Measurements from ENCODE around the gene ERN1. TPM values are rescaled to one million over a fixed set of nuclear protein-coding genes. Genes with fewer than 3 reads are reported as not detected.

The ERN1 gene
- total RNA-seq, 1 experiment from 2014 or later = 13.5 TPM

DNA sequence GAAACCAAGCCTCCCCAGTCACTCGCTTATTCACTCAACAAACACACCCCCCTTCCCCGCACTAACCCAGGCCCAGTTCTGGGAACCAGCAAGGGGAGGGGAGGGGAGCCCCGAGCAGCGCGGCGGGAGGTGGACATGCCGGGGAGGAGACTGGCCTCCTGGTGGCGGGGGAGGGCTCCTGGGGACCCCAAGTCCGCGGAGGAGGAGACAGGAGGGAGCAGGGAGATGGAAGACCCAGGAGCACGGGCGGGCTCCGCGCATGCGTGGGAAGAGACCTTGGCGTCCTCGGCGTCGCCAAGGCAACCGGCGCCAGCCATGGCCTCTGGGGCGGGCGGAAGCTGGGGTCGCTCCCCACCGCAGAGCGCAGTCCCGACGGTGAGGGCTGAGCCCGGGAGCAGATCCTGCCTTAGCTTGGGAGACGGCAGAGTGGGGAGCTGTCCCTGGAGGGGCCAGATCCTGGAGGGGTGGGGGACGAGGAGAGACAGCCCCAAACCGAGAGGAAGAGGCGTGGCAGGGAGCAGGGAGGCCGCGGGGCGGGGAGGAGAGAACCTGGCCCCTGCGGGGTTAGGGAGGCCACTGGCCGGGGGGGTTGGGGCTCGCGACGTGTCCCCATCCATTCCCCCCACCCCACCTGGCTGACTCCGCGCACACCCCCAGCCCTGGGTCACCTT, 131.8 kb downstream of the ERN1 start, which contains the start of gene PRR29:
Gene PRR29, plus strand, starts transcription at position 302 of the 671 bp plus-strand sequence. Its CDS starts 14 bp downstream, at position 316.
- Histone ChIP-seq H3K4me3 (ENCODE audit: low read length) (peak within 1 kb of the TSS; percentile 75), H3K27ac (ENCODE audit: low read length) (no peak within 1 kb of the TSS), H3K9me2 (replicated peaks; ENCODE audit: low read length) (no peaks in the 10 kb centered on the region), H3K79me2 (ENCODE audit: low read length) (no peaks in the 10 kb centered on the region), H3K27me3 (ENCODE audit: low read length) (0 out of 2 replicates have a peak, but pooled peaks cover 7% of the 10 kb centered on the region), H3K4me2 (ENCODE audit: low read length) (peak within 1 kb of the TSS; percentile 89), H3K36me3 (ENCODE audit: low read depth, low read length) (no peaks in the 10 kb centered on the region), H2AFZ (ENCODE audit: low read length) (peak within 1 kb of the TSS; percentile 94), H3K4me1 (ENCODE audit: insufficient read depth, low read length) (no peaks in the 10 kb centered on the region), H3F3A (ENCODE audit: low read length, unreplicated experiment) (no peaks in the 10 kb centered on the region), H4K20me1 (ENCODE audit: low read length) (no peaks in the 10 kb centered on the region), H3K9ac (ENCODE audit: low read length) (0 out of 2 replicates have a peak within 1 kb of the TSS, but pooled peaks have one; percentile 18), H3K9me3 (ENCODE audit: low read length) (no peaks in the 10 kb centered on the region)
- intact Hi-C loops (cut with micrococcal nuclease) = no loop called here
- ChIA-PET CTCF (interaction anchor here (0.5 kb wide), 1 partner anchor 287 kb away, joined by 3 read pairs; no protein-coding TSS in a partner anchor), POLR2A (ENCODE audit: unreplicated experiment) (interaction anchor here (0.6 kb wide), 1 partner anchor 13 kb away, joined by 4 read pairs; no protein-coding TSS in a partner anchor)
- ATAC-seq = peak; percentile 91
- DNase-seq = peak; percentile 72
- BruUV-seq (replicated peaks) = no TSS peak
- TF ChIP-seq EZH2 (IDR thresholded peaks at IDR 0.05; ENCODE audit: low read length, unreplicated experiment) (no peak), EZH2phosphoT487 (IDR thresholded peaks at IDR 0.05; ENCODE audit: borderline replicate concordance, low read length) (no peak)

GRCh38 chr17:63997341-63998048, 132.4 kb downstream of the ERN1 start:
- H3K27ac ChIP-seq (ENCODE audit: low read length) = no peak overlapping the region
- H3K9me2 ChIP-seq (replicated peaks; ENCODE audit: low read length) = no peaks in the 10 kb centered on the region
- DNase-seq (no peak), ATAC-seq (no peak)
- ChIA-PET CTCF (no interaction called here), POLR2A (ENCODE audit: unreplicated experiment) (no interaction called here)
- H3K9me3 ChIP-seq (ENCODE audit: low read length) = no peaks in the 10 kb centered on the region
- BruUV-seq (replicated peaks) = no TSS peak
- intact Hi-C loops (cut with micrococcal nuclease) = no loop called here
- no peak overlapping the region for H3K9ac ChIP-seq (ENCODE audit: low read length)
- peaks cover 10% of the 10 kb centered on the region; the same call in 1 of the 2 replicates for H3K27me3 ChIP-seq (ENCODE audit: low read length)
- H3K79me2 ChIP-seq (ENCODE audit: low read length) = no peaks in the 10 kb centered on the region
- H2AFZ ChIP-seq (ENCODE audit: low read length) = peak overlapping the region; percentile 94
- no peaks in the 10 kb centered on the region for H3F3A ChIP-seq (ENCODE audit: low read length, unreplicated experiment)
- no peaks in the 10 kb centered on the region for H4K20me1 ChIP-seq (ENCODE audit: low read length)
- peak overlapping the region; percentile 75 for H3K4me3 ChIP-seq (ENCODE audit: low read length)
- peak overlapping the region; percentile 89 for H3K4me2 ChIP-seq (ENCODE audit: low read length)
- H3K4me1 ChIP-seq (ENCODE audit: insufficient read depth, low read length) = no peaks in the 10 kb centered on the region
- H3K36me3 ChIP-seq (ENCODE audit: low read depth, low read length) = no peaks in the 10 kb centered on the region
- no peak for TF ChIP-seq CTCF (conservative IDR thresholded peaks at IDR 0.05; ENCODE audit: low read depth, low read length)
- no peak for TF ChIP-seq EZH2 (IDR thresholded peaks at IDR 0.05; ENCODE audit: low read length, unreplicated experiment)
- no peak for TF ChIP-seq EZH2phosphoT487 (IDR thresholded peaks at IDR 0.05; ENCODE audit: borderline replicate concordance, low read length)

DNA sequence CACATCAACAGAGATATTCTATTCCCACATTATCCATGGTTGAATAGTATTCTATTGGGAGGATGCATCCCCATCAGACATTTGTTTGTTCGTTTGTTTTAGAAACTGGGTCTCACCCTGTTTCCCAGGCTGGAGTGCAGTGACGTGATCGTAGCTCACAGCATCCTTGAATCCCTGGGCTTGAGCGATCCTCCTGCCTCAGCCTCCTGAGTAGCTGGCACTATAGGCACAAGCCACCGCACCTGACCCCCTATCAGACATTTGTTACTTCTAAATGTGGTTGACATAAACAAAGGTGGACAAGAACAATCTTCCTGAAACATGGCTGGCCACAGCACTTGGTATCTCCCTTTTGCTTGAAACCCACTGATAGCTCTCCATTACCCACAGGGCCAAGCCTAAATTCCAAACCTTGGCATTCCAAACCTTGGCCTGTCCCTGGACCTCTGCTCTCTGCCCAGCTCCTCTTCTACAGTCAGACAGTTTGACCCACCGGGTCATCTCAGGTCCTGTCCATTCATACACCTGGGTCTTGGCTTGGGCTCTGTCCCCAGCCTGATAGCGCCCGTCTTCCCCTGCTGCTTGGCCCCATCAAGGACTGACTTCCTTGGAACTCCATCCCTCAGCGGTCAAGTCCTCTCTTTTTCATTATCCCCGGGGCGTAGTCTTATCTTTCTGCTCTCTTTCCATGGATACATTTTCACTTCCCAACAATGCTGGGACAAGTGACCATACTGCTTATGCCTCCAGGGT, 133.3 kb downstream of the ERN1 start:
- Histone ChIP-seq H3K27me3 (ENCODE audit: low read length) (peaks cover 18% of the 10 kb centered on the region), H3K9me2 (replicated peaks; ENCODE audit: low read length) (no peaks in the 10 kb centered on the region), H4K20me1 (ENCODE audit: low read length) (no peaks in the 10 kb centered on the region), H2AFZ (ENCODE audit: low read length) (no peak overlapping the region), H3K27ac (ENCODE audit: low read length) (no peak overlapping the region), H3K4me3 (ENCODE audit: low read length) (no peak overlapping the region), H3K9ac (ENCODE audit: low read length) (no peak overlapping the region), H3K4me1 (ENCODE audit: insufficient read depth, low read length) (no peaks in the 10 kb centered on the region), H3K9me3 (ENCODE audit: low read length) (no peaks in the 10 kb centered on the region), H3F3A (ENCODE audit: low read length, unreplicated experiment) (no peaks in the 10 kb centered on the region), H3K4me2 (ENCODE audit: low read length) (no peak overlapping the region), H3K36me3 (ENCODE audit: low read depth, low read length) (no peaks in the 10 kb centered on the region), H3K79me2 (ENCODE audit: low read length) (no peaks in the 10 kb centered on the region)
- no TSS peak for BruUV-seq (replicated peaks)
- POLR2A ChIA-PET (ENCODE audit: unreplicated experiment) = no interaction called here
- DNase-seq (no peak), ATAC-seq (no peak)
- CTCF ChIA-PET = interaction anchor here (0.5 kb wide), 1 partner anchor 286 kb away, joined by 3 read pairs; no protein-coding TSS in a partner anchor
- intact Hi-C loops (cut with micrococcal nuclease) = no loop called here
- no peak for TF ChIP-seq EZH2 (IDR thresholded peaks at IDR 0.05; ENCODE audit: low read length, unreplicated experiment)

All from PC-3 (cell line).